GM21717 (cell line): Measurements from ENCODE around the gene MEIS3.
"Not testable (repeated sequence)": the region's sequence is repeated elsewhere in the genome, so short reads cannot be mapped to it uniquely, and the experiment has no call there.

Experiments used
- ATAC-seq: cut with Tn5 transposase; IDR thresholded peaks from one replicate; pipeline ENCODE4 v1.9.1; 2021; ENCODE audit warnings: mild to moderate bottlenecking, moderate library complexity; ENCODE audit not compliant: unreplicated experiment

The MEIS3 gene

GRCh38 chr19:47417107-47417745, 2.1 kb downstream of the MEIS3 start:
- ATAC-seq = no peak

DNA sequence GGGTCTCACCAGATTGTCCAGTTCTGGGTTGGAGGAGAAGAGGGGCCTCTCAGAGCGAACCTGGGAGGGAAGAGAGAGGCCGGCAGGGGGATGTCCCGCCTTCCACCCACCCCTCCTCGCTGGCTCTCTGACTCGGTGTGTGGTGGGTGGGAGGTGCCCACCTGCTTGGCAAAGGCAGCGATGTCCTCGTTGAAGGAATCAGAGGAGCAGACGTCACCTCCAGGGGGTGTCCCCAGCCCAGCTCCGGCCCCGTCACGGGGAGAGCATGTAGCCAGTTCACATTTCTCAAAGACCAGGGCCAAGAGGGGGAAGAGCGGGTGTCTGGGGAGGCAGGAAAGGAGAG, 2.7 kb downstream of the MEIS3 start:
- no peak for ATAC-seq

DNA sequence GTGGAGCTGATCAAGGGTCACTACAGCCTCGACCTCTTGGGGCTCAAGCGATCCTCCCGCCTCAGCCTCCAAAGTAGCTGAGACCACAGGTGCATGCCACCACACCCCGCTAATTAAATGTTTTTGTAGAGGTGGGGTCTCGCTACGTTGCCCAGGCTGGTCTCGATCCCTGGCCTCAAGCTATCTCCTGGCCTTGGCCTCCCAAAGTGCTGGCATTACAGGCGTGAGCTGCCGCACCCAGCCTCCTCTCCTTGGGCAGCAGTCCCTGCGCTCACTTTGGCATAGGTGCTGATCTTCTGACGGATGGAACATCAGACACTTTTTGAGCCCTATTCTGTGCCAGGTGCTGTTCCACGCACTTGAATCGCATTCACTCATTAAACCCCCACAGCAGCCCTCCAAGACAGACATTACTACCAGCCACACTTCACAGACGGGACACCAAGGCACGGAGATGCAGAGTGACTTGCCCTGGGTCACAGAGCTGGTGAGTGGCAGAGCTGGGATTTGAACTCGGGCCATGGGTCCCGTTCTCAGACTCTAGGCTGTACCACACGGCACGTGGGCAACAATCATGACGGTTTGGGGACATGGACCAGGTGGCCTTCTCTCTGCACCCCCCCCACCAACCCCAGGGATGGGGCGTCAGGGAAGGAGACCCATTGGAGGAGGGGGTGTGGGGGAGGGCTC, 3.2 kb downstream of the MEIS3 start:
- no peak for ATAC-seq

DNA sequence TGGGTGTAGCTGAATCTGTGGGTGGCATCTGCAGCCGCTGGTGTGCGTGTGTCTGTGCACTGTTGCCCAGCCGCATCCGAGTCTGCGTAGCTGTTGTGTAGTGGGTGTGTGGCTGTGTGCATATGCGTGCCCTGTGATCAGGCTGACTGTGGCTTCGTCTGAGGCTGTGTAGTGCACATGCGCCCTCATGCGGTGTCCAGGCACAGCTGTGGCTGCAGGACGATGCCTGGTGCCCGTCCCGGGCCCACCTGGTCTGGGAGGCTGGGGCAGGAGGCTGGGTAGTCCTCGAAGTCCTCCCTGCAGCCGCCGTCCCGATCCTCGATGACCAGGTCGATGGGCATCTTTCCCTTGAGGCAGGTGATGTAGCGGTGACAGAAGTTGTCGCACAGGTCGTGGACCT, 4.9 kb downstream of the MEIS3 start:
- no peak for ATAC-seq

DNA sequence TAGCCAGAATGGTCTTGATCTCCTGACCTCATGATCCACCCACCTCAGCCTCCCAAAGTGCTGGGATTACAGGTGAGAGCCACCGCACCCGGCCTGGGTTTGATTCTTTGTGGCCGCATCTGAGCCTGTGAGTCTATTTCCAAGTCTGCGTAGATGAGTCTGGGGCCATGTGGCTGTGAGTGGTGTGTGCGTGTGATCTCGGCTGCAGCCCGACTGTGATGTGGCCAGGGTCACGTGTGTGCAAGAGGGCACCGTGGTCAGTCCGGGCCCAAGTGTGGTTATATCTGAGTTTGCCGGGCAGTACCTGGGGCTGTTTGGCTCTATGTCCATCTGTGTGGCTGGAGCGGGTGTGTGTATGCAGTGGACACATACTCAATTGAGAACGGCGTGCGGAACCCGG, 5.4 kb downstream of the MEIS3 start:
- ATAC-seq = no peak

GRCh38 chr19:47411696-47412095, 7.6 kb downstream of the MEIS3 start:
- not testable (repeated sequence) for ATAC-seq

DNA sequence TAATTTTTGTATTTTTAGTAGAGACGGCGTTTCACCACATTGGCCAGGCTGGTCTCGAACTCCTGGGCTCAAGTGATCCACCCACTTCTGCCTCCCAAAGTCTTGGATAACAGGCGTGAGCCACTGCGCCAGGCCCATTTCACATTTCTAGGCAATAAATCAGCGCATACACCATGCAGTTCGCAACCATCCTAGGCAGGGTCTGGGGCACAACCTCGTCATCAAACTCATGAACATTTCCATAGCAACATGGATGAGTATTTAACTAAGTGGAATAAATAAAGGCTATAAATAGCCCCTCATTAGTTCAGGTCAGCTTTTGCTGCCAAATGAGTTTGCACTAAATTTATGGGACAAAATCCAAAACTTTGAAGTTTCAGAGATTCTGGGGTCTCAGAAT, 8.2 kb downstream of the MEIS3 start:
- no peak for ATAC-seq

DNA sequence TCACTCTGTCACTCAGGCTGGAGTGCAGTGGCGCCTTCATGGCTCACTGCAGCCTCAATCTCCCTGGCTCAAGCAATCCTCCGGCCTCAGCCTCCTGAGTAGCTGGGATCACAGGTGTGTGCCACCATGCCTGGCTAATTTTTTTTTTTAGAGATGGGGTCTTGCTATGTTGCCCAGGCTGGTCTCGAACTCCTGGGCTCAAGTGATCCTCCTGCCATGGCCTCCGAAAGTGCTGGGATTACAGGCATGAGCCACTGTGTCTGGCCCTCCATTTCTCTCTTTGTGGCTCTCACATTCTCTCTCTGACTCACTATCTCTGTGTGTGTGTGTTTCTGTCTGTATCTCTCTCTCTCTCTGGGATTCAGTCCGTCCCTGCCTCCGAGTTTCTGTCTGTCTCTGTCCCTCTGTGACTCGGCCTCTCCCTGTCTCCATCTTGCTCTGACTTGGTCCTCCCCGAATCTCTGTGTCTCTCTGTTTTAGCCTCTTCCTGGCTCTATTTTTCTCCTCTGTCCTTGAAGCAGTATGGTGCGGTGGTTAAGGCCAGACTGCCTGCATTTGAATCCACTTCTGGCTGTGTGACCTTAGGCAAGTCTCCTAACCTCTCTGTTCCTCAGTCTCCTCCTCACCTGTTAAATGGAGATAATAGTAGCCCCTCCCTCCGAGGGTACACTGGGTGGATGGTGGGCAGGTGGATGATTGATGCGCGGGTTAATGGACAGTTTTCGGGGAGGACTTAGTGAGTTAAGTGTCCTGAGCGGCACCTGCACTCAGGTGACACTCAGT, 11.0 kb downstream of the MEIS3 start:
- no peak for ATAC-seq

DNA sequence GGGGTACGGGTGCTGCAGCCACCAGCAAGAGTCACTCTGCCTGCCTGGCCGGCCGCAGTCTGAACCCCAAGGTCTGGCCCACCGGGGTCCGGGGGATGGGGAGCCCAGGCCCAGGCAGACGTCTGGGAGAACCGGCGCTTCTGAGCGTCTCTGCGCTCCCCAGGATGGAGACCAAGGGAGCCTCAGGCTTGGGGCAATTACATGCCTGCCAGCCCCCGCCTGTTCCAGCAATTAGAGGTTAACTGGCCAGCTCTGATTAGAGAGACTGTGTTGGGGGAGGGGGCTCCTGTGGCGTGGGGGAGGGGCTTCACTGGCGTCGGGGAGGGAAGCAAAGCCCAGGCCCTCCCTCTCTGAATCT, 11.9 kb downstream of the MEIS3 start:
- ATAC-seq = no peak

DNA sequence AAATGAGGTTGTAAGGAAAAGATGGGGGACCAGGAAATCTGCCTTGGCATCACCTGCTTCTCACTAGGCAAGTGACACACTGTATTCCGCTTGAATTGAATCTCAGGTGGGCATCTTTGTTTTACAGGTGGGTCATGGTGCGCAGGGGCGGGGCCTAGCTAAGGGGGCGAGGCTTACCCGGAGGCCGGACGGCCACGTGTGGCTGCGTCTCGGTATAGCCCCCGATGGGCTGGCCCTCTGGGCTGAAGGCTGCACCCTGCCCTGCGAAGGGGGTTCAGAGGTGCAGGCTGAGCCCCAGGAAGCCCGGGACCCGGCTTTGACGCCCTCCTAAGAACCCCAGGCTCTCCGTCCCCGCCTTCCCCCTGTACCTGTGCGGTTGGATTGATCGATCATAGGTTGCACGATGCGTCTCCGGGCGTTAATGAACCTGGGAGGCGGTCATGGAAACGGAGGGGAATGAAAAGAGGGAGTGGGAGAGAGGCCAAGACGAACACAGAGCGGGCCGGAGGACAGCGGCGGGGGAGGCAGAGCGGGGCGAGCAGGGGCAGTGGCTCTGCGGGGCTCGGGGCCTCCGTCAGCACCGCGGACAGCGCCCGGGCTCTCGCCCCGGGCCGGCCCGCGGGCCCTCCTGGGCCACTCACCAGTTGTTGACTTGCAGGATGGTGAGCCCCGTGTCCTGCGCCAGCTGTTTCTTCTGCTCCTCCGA, 12.5 kb downstream of the MEIS3 start:
- no peak for ATAC-seq

DNA sequence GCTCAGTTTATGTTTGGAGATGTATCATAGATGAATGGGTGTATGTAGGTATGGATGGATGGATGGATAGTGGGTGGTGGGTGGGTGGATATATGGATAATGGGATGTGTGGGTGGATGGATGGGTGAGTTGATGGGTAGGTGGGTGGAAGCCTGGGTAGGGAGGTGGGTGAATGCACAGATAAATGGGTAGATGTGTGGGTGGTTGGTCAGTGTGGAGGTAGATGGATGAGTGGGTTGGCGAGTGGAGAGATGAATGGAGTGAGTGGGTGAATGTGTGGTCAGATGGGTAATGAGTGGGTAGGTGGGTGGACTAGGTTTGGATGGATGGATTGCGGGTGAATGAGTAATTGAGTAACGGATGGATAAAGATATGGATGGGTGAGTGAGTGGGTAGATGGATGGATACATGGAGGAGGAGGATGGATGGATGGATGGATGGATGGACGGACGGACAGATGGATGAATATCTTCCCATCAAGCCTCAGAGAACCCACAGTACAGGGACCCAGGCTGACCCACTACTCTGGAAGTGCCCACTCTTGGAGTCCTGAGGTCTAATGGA, 13.4 kb downstream of the MEIS3 start:
- no peak for ATAC-seq

DNA sequence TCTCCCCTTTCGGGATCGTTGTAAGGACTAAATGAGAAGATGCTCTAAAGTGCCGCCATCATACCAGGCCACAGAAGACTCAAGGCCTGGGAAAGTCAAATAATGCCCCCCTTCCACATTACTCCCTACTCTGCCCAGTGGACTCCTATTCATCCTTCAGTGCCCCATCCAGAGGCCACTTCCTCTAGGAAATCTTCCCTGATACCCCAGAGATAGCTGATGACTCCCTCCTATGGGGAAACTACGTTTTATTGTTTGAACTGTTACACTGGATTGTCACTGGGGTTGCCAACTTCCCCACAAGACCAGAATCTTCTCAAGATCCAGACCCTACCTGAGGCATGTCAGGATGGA, 14.2 kb downstream of the MEIS3 start:
- no peak for ATAC-seq

DNA sequence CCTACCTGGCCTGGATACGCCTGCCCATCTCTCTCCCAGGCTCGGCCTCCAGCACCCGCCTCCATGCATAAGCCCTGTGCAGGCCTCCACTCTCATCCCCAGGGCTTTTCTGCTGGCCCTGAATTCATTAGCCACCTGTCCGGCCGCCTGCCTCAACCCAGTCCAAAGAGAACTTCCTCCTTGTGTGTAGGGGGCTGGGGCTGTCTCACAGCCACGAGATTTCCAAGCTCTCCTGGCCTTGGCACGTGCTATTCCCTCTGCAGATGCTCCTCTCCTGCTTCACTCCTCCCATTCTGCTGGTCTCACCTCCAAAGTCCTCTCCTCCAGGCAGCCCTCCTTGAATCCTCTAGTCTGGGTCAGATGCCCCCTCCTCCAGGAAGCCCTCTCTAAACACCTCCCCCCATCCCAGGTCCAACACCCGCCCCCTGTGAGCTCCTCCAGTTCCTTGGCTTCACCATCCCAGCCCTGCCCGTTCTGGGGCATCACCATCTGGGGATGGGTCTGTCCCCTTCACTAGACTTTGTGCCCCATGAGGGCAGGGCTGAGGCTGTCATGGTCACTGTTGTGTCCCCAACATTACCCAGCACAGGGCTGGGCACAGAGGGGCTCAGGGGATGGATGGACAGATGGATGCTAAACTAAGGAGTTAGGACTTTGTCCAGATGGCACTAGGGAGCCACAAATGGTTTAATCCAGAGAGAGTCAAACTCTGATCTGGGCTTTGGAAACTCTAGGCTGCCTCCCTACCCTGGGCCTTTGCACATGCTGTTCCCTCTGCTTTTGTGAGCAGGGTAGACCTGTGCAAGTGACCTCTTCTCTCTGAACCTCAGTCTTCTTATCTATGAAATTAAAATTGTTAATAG, 14.8 kb downstream of the MEIS3 start:
- no peak for ATAC-seq

DNA sequence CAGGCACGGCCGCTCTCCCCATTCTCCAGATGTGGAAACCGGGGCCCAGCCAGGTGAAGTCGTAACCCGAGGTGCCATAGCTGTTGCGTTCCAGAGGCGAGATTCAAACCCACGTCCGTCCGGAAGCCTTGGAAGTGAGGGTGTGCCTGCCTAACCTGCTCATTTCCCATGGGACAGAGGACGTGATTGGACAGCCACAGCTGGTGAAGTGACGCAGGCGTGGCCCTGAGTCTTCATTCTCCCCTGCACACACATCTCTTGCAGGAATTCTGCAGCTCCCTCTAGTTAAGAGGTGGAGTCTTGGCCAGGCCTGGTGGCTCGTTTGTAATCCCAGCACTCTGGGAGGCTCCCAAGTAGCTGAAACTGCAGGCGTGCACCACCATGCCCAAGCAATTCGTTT, 16.8 kb downstream of the MEIS3 start:
- no peak for ATAC-seq

DNA sequence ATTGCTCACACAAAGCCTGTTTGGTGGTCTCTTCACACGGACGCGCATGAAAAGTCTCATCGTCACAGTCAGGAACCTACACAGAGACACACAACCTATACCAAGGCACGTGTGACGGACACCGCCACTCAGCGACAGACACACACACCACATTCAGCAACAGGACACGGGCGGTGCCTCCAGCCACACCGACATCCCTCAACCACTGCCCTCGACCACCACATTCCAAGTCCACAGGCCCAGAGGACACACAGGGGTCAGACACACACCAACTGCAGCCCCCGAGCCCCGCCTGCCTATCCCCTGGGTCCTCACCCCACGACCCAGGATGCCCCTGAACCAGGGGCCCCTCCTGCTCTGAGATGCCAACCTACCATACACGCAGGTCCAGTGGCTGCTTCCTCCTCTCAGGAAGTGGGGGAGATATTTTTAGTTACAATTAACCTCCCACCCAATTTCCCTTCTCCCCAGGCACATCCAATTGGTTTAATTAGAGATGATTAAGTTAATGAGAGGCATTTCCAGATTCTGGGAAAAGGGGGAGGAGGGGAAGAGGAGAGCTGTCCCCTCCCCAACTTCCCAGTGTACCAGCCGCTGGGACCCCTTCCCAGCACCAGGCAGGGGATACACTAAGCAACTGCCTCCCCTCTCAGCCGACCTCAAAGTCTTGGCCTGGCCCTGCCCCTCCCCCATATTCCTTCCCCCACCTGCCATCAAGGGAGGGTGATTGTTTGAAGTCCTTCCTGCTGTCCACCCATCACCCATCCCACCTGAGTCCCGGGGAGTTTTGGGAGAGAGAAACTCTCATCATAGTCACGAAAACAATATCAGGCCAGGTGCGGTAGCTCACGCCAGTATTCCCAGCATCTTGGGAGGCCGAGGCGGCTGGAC, 20.4 kb downstream of the MEIS3 start:
- ATAC-seq = no peak

DNA sequence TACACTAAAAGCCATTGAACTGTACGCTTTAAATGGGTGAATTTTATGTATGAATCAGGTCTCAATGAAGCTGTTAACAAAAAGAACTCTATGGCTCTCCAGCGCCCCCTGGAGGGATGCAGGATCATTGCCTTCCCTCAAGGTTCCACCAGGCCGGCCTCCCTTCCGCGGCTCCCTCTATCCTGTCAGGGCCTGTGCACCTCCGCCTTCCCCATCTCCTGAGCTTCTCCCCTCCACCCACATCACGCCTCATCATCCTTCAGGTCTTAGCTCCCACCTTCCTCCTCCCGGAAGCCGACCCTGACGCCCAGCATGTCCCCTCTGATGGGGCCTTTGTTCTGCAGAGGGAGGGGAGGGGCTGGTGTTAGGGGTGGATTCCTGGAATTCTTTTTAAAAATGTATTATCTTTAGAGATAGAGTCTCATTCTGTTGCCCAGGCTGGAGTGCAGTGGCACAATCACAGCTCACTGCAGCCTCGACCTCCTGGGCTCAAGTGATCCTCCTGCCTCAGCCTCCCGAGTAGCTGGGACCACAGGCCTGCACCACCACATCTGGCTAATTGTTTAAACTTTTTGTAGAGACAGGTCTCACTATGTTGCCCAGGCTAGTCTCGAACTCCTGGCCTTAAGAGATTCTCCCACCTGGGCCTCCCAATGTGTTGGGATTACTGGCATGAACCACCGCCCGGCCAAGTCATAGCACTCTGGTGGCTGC, 27.7 kb downstream of the MEIS3 start:
- no peak for ATAC-seq

GRCh38 chr19:47390533-47391488, 28.5 kb downstream of the MEIS3 start:
- no peak for ATAC-seq

DNA sequence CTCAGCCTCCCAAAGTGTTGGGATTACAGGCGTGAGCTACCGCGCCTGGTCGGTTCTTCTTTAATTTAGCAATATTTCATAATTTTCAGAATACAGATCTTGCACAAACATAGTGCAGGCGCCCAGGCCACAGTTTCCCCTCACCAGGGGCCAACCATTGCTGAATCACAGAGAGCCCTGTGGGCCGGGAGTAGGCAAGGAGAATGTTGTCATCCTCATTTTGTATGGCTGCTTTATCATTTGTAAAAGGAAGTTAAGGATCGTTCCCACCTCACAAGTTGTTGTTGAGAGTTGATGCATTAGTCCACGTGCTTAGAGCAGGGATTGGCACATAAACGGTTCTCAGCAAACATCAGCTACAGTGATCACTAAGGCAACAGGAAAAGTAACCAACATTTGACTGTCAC, 30.2 kb downstream of the MEIS3 start:
- ATAC-seq = no peak
